CD8-positive, alpha-beta memory T cell (primary cell): ENCODE data around the gene C1QL3. TPM values are rescaled to one million over a fixed set of nuclear protein-coding genes. Genes with fewer than 3 reads are reported as not detected.
A peak's percentile ranks its signal among the peaks of the same experiment; 100 is the strongest.

ENCODE experiments used
- CTCF ChIA-PET: fragments of 350-600 bp; sonication (Branson Sonifier 250); formaldehyde crosslinking; loops from one replicate; lab custom pipeline; 2021; ENCODE audit warnings: antibody characterized with exemption; lab: Charles Lee
- POLR2A ChIA-PET: fragments of 350-600 bp; sonication (Branson Sonifier 250); formaldehyde crosslinking; loops from one replicate; lab custom pipeline; 2021; ENCODE audit warnings: antibody characterized with exemption; lab: Charles Lee
- DNase-seq, 5 donors: peaks; one replicate each; pipeline versions ENCODE4 v3.0.0 to v3.0.0-alpha.2; 2020 to 2022; ENCODE audit warnings: mixed read lengths in 1 of 5
- H3K27ac ChIP-seq: one replicate; pipeline ENCODE4 v1.7.0; 2013; ENCODE audit warnings: low read depth, mild to moderate bottlenecking, low read length, moderate library complexity
- H3K27me3 ChIP-seq: 2 replicates; pipeline ENCODE4 v1.7.0; 2013; ENCODE audit warnings: low read length, mild to moderate bottlenecking; ENCODE audit not compliant: insufficient read depth, poor library complexity, severe bottlenecking
- H3K36me3 ChIP-seq: 2 replicates; pipeline ENCODE4 v1.7.0; 2013; ENCODE audit warnings: mild to moderate bottlenecking, low read length, moderate library complexity; ENCODE audit not compliant: insufficient read depth
- H3K4me1 ChIP-seq: 2 replicates; pipeline ENCODE4 v1.7.0; 2013; ENCODE audit warnings: mild to moderate bottlenecking, low read length, moderate library complexity; ENCODE audit not compliant: insufficient read depth
- H3K4me3 ChIP-seq: 2 replicates; pipeline ENCODE4 v1.7.0; 2013; ENCODE audit warnings: mild to moderate bottlenecking, low read length
- H3K9me3 ChIP-seq: 2 replicates; pipeline ENCODE4 v1.7.0; 2013; ENCODE audit warnings: mild to moderate bottlenecking, low read length
- H3K27ac Mint-ChIP-seq, 8 donors: one replicate each; pipeline ENCODE4 v1.8.0; 2020 to 2021; ENCODE audit warnings: mixed read lengths in 8 of 8, mild to moderate bottlenecking in 6 of 8, inconsistent platforms in 3 of 8, moderate library complexity in 3 of 8
- H3K27me3 Mint-ChIP-seq, 2 donors: one replicate each; pipeline ENCODE4 v1.8.0; 2020 to 2021; ENCODE audit warnings: mixed read lengths in 2 of 2, mild to moderate bottlenecking in 1 of 2, moderate library complexity in 1 of 2
- H3K36me3 Mint-ChIP-seq, 3 donors: one replicate each; pipeline ENCODE4 v1.8.0; 2020 to 2021; ENCODE audit warnings: mixed read lengths in 3 of 3, inconsistent platforms in 1 of 3, mild to moderate bottlenecking in 1 of 3
- H3K4me1 Mint-ChIP-seq, 3 donors: one replicate each; pipeline ENCODE4 v1.8.0; 2020 to 2021; ENCODE audit warnings: mixed read lengths in 3 of 3, inconsistent platforms in 1 of 3, mild to moderate bottlenecking in 1 of 3
- H3K4me3 Mint-ChIP-seq, 7 donors: one replicate each; pipeline ENCODE4 v1.8.0; 2020 to 2021; ENCODE audit warnings: mixed read lengths in 7 of 7, mild to moderate bottlenecking in 6 of 7, moderate library complexity in 4 of 7, inconsistent platforms in 2 of 7
- H3K9me3 Mint-ChIP-seq, 5 donors: one replicate each; pipeline ENCODE4 v1.8.0; 2020 to 2022; ENCODE audit warnings: mixed read lengths in 5 of 5, mild to moderate bottlenecking in 3 of 5, moderate library complexity in 2 of 5, inconsistent platforms in 1 of 5
- polyA plus RNA-seq: library from polyadenylated mRNA; unstranded; fragments of 300-500 nt; fragmentation: Illumina TruSeq; gene quantifications from one replicate; pipeline ENCODE4 v1.2.3, GENCODE V29; 2021
- total RNA-seq, 2 experiments: library from RNA; stranded (reverse); gene quantifications; one replicate each; pipeline ENCODE4 v1.2.3, GENCODE V29; 2021

C1QL3 gene
- total and polyA plus RNA-seq, 3 experiments from 2014 or later = 0.18 to 0.31 (median 0.26) TPM

DNA sequence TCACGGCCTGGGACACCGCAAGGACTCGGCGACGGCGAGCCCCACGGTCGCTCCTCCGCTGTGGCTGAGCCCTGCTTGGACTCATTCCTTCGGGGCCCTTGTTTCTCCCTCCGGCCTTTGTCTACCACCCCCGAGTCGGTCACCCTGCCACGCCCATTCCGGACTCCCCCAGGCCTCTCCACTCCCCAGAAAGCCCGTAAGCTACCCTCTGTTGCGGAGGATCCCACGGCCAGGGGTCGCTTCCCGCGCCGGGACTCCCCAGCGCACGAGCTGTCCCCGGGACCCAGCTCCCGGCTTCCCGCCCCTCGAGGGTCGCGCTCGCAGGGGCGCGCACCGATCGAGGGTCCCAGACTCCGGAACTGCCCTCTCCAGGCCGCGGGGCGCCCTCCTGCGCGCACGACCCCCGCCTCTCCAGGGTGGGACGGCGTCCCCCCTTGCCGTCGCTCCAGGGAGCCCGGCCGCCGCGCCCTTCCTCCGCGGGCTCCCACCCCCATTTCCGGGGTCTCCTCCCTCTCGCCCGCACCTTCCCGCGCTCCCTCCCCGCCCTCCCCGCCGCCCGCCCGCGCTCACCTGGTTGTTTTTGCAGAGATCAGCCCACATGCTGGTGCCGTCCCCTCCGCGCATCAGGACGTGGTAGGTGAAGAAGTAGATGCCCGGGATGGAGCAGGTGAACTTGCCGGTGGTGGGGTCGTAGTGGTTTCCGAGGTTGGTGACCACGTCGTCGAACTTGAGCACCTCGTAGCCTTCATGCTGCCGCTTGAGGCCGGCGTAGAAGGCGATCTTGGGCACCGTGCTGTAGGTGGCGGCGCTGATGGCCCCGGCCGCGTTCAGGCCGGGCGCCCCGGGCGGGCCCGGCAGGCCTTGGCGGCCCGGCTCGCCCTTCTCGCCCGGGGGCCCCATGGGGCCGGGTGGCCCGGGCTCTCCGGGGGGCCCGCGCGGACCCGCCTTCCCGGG, 1.5 kb downstream of the C1QL3 start:
- H3K4me3 Mint-ChIP-seq = peak overlapping the region; percentile 73 to 90 (median 77)
- ChIA-PET POLR2A (no interaction called here), CTCF (interaction anchor here (0.7 kb wide), 1 partner anchor 22 kb away, joined by 3 read pairs; no protein-coding TSS in a partner anchor)
- peaks cover 11 to 18% (median 17%) of the 10 kb centered on the region in 3 donors for H3K4me1 Mint-ChIP-seq
- Histone ChIP-seq H3K9me3 (no peaks in the 10 kb centered on the region), H3K4me3 (no peak overlapping the region), H3K4me1 (no peaks in the 10 kb centered on the region), H3K36me3 (no peaks in the 10 kb centered on the region), H3K27ac (no peak overlapping the region), H3K27me3 (peaks cover 6% of the 10 kb centered on the region)
- no peak overlapping the region for H3K27ac Mint-ChIP-seq
- no peak for DNase-seq
- H3K9me3 Mint-ChIP-seq = no peaks in the 10 kb centered on the region
- H3K36me3 Mint-ChIP-seq = peaks cover 2 to 12% (median 6%) of the 10 kb centered on the region in 3 donors
- peaks cover 27 to 40% of the 10 kb centered on the region in 2 donors for H3K27me3 Mint-ChIP-seq

DNA sequence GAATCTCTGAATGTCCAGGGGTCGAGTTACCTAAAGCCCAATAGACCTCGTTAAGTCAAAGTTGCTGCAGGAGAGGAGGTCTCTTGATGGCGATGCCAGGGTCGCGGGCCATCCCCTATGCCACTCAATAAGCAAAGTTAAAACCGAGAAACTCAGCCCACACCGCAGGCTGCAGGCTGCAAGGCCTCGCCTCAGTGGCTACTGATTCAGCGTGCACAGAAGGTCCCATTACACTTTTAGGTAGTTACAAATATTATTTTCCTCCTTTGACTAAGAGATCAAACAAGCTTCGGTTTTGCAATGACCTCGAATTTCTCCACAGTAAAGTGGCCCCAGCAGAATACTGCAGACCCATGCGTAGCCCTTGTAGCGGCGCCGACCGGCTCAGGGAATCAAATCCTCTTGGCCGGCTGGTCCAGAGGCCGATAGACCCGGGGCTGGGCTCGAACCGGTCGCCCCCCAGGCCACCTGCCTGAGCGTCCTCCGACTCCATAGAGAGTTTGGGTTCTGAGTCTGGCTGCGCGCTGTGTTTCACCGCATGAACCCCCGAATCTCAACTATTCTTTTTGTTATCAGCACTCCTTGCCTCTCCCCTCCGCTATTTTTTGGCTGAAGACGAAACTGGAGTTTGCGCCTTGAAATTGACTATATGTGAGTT, 2.3 kb downstream of the C1QL3 start:
- H3K4me1 ChIP-seq = no peaks in the 10 kb centered on the region
- H3K36me3 ChIP-seq = no peaks in the 10 kb centered on the region
- Mint-ChIP-seq H3K27me3 (peaks cover 23 to 40% of the 10 kb centered on the region in 2 donors), H3K36me3 (peaks cover 6 to 10% (median 8%) of the 10 kb centered on the region in 3 donors), H3K4me3 (peak overlapping the region; percentile 67 to 90 (median 77)), H3K4me1 (peaks cover 11 to 18% (median 17%) of the 10 kb centered on the region in 3 donors), H3K27ac (no peak overlapping the region), H3K9me3 (no peaks in the 10 kb centered on the region)
- DNase-seq = no peak
- H3K9me3 ChIP-seq = no peaks in the 10 kb centered on the region
- no peak overlapping the region for H3K4me3 ChIP-seq
- H3K27ac ChIP-seq = no peak overlapping the region
- CTCF ChIA-PET = no interaction called here
- H3K27me3 ChIP-seq = peaks cover 6% of the 10 kb centered on the region
- POLR2A ChIA-PET = no interaction called here

DNA sequence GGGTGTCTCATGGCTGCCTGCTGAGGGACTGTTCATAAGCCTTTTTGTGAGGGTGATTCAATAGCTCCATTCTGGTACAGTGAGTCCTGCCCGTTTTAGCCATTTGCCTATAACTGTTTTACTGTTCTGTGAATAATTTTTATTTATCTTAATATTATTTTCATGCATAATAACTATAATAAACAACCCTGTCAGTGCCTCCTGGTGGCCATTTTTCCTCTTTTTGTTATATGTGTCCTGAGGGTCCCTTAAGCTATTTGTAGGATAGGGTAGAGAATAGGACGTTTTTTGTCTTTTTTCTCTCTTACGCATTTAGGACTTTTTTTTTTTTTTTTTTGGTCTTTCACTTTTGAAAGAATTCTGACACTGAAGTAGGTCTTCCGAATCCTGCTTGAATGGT, 2.9 kb downstream of the C1QL3 start:
- Mint-ChIP-seq H3K4me1 (peaks cover 11 to 18% (median 17%) of the 10 kb centered on the region in 3 donors), H3K4me3 (peak overlapping the region in 1 of 7 donors; percentile 84), H3K27me3 (peaks cover 23 to 34% of the 10 kb centered on the region in 2 donors), H3K36me3 (peaks cover 3 to 12% (median 8%) of the 10 kb centered on the region in 3 donors), H3K9me3 (no peaks in the 10 kb centered on the region), H3K27ac (no peak overlapping the region)
- POLR2A ChIA-PET = no interaction called here
- Histone ChIP-seq H3K4me3 (no peak overlapping the region), H3K36me3 (no peaks in the 10 kb centered on the region), H3K4me1 (no peaks in the 10 kb centered on the region), H3K27me3 (peaks cover 6% of the 10 kb centered on the region), H3K9me3 (no peaks in the 10 kb centered on the region), H3K27ac (no peak overlapping the region)
- CTCF ChIA-PET = no interaction called here
- no peak for DNase-seq

DNA sequence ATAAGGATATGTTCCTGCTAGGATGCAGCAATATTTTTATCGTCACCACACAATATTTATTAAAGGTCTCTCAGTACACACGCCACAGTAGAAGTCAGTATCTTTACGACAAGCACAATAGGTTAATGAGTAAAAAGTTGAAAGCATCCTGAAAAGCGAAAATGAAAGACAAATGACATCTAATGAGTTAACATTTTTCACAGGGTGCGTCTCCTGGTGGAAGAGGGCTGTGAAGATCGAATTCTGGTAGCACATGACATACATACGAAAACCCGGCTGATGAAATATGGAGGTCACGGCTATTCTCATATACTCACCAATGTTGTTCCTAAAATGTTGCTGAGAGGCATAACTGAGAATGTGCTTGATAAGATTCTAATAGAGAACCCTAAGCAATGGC, 10.8 kb downstream of the C1QL3 start:
- H3K27ac ChIP-seq = no peak overlapping the region
- no peaks in the 10 kb centered on the region for H3K9me3 ChIP-seq
- H3K9me3 Mint-ChIP-seq = no peaks in the 10 kb centered on the region
- H3K27me3 Mint-ChIP-seq = no peaks in the 10 kb centered on the region
- no peak overlapping the region for H3K4me3 Mint-ChIP-seq
- H3K27ac Mint-ChIP-seq = no peak overlapping the region
- POLR2A ChIA-PET = no interaction called here
- no peaks in the 10 kb centered on the region for H3K4me1 ChIP-seq
- H3K27me3 ChIP-seq = no peaks in the 10 kb centered on the region
- peaks cover 0 to 49% (median 16%) of the 10 kb centered on the region in 3 donors for H3K36me3 Mint-ChIP-seq
- CTCF ChIA-PET = no interaction called here
- H3K36me3 ChIP-seq = peaks cover 3% of the 10 kb centered on the region
- no peak for DNase-seq
- no peaks in the 10 kb centered on the region for H3K4me1 Mint-ChIP-seq
- no peak overlapping the region for H3K4me3 ChIP-seq

DNA sequence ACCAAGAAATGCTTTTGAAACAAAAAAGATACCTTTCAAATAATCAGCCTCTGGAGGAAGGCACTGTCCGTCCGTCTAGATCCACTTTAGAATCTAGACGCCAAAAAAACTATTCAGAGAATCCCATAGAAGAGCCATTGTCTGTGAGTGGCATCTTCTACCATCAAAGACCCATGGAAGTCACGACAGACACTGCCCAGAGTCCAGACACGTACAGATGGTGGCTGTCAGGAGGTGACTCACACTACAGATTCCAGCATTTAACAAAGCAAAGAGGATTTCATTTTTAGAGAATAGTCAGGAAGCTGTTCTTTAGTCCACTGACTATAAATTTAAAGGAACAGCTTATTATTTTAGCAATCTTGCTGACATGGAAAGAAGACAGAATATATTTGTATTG, 11.7 kb downstream of the C1QL3 start:
- no peaks in the 10 kb centered on the region for H3K27me3 Mint-ChIP-seq
- H3K9me3 Mint-ChIP-seq = no peaks in the 10 kb centered on the region
- peak overlapping the region in 1 of 8 donors; percentile 37 for H3K27ac Mint-ChIP-seq
- ChIA-PET CTCF (no interaction called here), POLR2A (no interaction called here)
- no peaks in the 10 kb centered on the region for H3K9me3 ChIP-seq
- no peak overlapping the region for H3K27ac ChIP-seq
- H3K27me3 ChIP-seq = no peaks in the 10 kb centered on the region
- H3K4me3 Mint-ChIP-seq = no peak overlapping the region
- H3K4me1 Mint-ChIP-seq = no peaks in the 10 kb centered on the region
- no peak overlapping the region for H3K4me3 ChIP-seq
- DNase-seq = no peak
- H3K36me3 ChIP-seq = peaks cover 7% of the 10 kb centered on the region
- H3K36me3 Mint-ChIP-seq = peaks cover 0 to 49% (median 16%) of the 10 kb centered on the region in 3 donors
- no peaks in the 10 kb centered on the region for H3K4me1 ChIP-seq

DNA sequence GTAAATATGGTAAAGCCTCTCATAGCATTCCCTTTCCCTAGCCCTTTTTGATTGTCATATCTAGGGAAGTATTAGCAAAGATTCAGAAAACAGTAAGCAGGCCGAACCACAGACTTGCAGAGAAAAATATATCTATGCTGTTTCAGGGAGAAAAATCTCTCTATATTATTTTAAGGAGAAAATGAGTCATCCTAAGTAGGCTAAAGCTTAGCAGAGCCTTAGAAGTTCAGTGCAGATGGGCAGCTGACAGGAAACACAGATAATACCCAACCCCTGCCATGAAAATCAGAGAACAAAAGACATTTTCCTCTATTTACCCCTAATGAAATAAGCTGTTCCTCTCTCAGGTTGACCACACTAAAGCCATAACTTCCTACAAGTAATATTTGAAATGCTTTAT, 16.5 kb downstream of the C1QL3 start:
- Mint-ChIP-seq H3K4me1 (no peaks in the 10 kb centered on the region), H3K4me3 (no peak overlapping the region), H3K9me3 (no peaks in the 10 kb centered on the region), H3K27ac (no peak overlapping the region), H3K36me3 (peaks cover 4 to 29% (median 13%) of the 10 kb centered on the region in 3 donors), H3K27me3 (no peaks in the 10 kb centered on the region)
- Histone ChIP-seq H3K27me3 (no peaks in the 10 kb centered on the region), H3K9me3 (no peaks in the 10 kb centered on the region), H3K27ac (no peak overlapping the region), H3K4me3 (no peak overlapping the region), H3K4me1 (no peaks in the 10 kb centered on the region), H3K36me3 (peaks cover 7% of the 10 kb centered on the region)
- no peak for DNase-seq
- CTCF ChIA-PET = no interaction called here
- POLR2A ChIA-PET = no interaction called here

DNA sequence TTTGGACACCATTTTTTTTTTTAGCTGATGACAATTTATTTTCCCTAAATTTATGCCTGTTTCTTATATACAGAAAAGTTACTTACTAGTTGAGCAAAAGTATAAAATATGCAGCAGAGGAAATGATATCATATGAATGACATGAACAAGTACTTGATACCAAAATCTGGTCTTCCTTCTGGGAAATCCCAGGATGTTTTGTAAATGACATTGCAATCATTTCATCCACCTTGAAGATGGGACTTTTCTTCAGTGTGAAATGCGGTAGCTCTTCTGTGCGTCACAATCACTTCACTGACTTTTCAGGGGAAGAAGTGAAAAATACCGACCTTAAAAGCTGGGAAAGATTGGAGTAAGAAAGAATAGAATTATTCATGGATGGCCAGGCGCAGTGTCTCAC, 23.8 kb downstream of the C1QL3 start:
- H3K9me3 ChIP-seq = no peaks in the 10 kb centered on the region
- DNase-seq = no peak
- no peak overlapping the region for H3K27ac ChIP-seq
- H3K4me1 ChIP-seq = no peaks in the 10 kb centered on the region
- Mint-ChIP-seq H3K27ac (peak overlapping the region in 1 of 8 donors; percentile 5), H3K4me3 (no peak overlapping the region), H3K36me3 (peaks cover 7 to 49% (median 25%) of the 10 kb centered on the region in 3 donors), H3K9me3 (no peaks in the 10 kb centered on the region), H3K4me1 (peaks cover 0 to 7% (median 5%) of the 10 kb centered on the region in 3 donors), H3K27me3 (peaks cover 0 to 2% of the 10 kb centered on the region in 2 donors)
- no peak overlapping the region for H3K4me3 ChIP-seq
- POLR2A ChIA-PET = no interaction called here
- no peaks in the 10 kb centered on the region for H3K36me3 ChIP-seq
- CTCF ChIA-PET = interaction anchor here (1.1 to 2.2 kb wide), 2 partner anchors 14 to 23 kb away, joined by 3 to 5 read pairs; no protein-coding TSS in a partner anchor
- no peaks in the 10 kb centered on the region for H3K27me3 ChIP-seq
